ENCODE results near the gene AUTS2.

Gene AUTS2

DNA sequence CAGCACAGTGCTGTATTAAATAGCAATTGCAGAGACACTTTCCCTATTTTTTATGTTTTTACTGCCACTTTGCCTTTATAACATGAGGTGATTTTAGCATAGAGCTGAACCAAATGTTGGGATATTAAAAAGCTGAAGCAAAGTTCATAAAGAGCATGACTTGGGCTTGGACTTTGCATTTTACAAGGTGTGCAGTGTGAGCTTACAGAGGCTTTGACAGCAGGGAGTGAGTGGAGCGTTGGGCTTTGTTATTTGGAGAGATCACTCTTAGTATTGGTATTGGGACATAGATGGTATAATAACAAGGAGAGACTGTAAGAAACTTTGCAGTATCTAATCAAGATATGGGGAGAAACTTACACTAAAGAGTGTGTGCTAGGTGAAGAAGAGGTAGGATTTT, 449.1 kb downstream of the AUTS2 start:
- no peak for DNase-seq

GRCh38 chr7:70047891-70048448, 449.7 kb downstream of the AUTS2 start:
- no peak for DNase-seq

DNA sequence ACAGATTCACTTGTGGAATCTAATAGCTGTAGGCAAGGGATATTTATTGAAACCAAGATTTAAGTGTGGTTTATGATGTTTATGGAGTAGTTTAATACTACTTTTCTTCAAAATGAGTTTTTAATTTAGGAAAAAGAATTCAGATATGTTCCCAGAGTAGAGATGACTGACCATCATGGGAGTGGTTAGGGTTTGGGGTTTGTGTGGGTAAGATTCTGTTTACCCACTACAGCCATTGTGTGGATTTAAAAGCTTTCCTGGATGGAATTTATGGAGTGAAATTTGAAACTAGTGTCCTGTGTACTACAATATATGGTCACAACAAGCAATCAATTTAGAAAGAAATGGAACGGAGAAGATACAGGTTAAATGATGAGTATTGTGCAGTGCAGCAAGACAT, 453.5 kb downstream of the AUTS2 start:
- DNase-seq: no peak

GRCh38 chr7:70052691-70053090, 454.4 kb downstream of the AUTS2 start:
- DNase-seq: no peak

- DNase-seq: no peak
Observed at GRCh38 chr7:70053421-70053820, 455.1 kb downstream of the AUTS2 start.

- no peak for DNase-seq
Observed at GRCh38 chr7:70053989-70054388, 455.7 kb downstream of the AUTS2 start.

- DNase-seq: no peak
Observed at GRCh38 chr7:70056363-70056762, 458.1 kb downstream of the AUTS2 start.

DNA sequence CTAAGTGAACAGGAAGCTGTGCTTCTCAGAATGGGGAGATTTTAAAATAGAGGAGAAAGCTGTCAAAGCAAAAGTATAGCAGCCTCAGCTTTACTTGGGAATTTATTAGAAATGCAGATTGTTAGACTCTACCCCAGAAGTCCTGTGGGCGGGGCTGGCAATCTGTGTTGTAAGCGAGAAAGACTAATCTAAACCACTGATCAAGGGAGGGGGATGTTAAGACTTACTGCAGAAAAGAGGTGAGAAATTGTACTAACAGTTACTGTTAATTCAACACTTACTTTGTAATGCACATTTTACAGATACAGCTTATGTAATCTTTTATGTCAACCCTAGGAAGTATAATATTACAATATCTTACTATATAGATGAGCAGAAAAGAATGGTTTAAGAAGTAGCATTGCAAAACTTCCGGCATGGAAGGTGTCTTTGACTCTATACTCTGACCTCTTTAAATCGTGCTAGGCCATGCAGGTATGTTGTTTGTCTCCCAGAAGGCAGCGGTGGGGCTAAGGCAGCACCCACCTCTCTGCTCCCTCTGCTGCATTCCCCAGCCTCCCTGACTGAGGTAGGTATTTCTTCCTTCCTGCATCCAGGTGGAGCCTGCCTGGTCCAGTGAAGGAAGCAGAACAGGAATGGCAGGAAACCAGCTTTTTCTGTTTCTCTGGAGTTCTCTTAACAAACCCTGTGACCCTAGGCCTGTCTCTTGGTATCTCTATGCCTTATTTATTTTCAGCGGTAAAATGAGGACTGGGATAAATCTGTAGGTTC, 462.2 kb downstream of the AUTS2 start:
- no peak for DNase-seq

DNA sequence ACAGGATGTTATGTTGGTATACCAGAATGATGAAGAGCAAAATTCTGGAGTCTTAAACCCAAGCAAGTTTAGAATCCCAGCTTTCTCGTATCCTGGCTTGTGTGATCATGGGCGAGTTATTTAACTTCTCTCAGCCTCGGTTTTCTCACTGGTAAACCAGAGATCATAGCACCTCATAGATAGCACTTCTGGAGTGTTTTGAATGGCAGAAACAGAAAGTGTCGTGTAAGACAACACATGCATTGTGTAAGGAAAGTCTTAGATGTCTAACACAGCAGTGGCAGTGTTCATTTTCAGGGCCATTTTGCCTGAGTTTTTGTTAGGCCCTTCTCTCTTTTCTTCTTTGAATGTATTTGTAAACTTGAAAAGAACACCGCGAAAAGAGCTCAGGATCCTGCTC, 465.1 kb downstream of the AUTS2 start:
- no peak for DNase-seq

DNA sequence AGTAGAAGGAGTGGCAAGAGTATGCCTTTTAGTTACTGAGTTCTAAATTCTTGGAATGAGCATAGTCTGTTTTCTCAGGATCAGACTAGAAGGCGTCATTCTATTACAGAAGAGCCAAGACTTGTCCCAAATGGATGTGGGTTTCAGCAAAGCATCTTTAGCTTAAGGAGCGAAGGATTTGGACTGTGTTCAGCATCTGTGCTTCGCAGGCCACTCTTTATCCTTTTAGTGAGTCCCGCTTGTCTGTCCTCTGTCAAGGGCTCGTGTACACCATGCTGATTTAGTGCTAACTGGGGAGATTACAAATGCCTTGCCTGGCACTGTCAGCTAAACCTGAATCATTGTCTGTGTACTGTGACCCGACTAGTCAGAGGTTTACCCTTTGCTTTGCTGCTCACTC, 465.7 kb downstream of the AUTS2 start:
- no peak for DNase-seq

GRCh38 chr7:70066844-70067243, 468.6 kb downstream of the AUTS2 start:
- DNase-seq: no peak

DNA sequence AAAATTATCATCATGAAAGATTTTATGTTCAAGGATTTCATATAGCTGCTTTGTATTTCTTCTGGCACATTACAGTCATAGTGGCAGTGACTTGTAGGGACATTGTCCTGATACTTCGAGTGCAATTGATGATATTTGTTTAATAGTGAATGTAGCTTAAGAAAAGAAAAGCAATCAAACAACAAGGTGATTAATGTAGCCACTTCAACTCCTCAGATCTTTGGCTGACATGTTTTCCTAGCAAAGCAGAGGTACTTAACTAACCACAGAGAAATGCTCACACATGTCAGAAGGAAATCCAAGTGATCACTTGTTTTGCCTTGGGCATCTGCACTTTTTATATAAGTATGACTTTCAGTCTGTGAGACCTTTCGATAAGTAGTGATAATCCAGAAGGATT, 470.3 kb downstream of the AUTS2 start:
- DNase-seq: no peak

DNA sequence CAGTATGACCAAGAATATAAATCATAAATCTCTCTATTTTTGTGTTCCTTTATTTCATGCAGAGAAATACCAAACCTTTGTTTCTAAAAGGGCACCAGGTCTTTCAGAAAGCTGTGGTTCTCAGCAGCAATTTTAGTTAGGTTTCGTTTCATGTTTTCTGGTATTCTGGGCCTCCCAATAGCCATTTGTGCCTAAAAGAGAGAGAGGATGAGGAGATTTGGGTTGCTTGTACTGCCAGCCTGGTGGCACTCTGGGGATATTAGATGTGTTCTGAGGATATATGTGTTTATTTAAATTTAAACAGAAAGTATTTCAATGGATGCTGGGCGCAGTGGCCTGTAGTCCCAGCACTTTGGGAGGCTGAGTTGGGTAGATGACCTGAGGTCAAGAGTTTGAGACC, 471.7 kb downstream of the AUTS2 start:
- DNase-seq: no peak

GRCh38 chr7:70071766-70072165, 473.5 kb downstream of the AUTS2 start:
- DNase-seq: no peak

- no peak for DNase-seq
Observed at GRCh38 chr7:70072220-70072619, 473.9 kb downstream of the AUTS2 start.

- no peak for DNase-seq
Observed at GRCh38 chr7:70076325-70076724, 478.1 kb downstream of the AUTS2 start.

DNA sequence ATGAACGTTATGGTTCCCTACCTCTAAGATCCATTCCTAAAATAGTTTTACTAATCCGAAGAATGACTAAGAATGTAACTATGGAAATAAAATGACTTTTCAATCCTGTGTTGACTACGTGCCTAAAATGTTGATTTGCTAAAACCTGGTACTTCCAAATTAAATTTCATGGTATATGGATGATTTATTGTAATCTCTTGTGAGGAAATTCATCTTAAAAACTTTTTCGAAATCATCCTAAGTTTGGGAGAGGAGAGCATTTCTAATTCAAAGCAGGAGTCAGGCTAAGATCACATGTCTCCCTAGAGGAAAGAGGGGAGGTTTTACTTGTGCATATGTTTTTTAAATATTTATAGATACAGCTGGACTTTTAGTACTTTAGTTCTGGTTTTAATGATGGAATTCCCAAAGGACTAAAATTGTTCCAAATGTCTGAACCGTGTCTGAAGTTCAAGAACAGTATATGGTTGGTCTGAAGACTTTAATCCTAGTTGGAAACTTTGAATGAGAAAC, 483.9 kb downstream of the AUTS2 start:
- no peak for DNase-seq

GRCh38 chr7:70091362-70091761, 493.1 kb downstream of the AUTS2 start:
- DNase-seq: no peak

- DNase-seq: no peak
Observed at GRCh38 chr7:70092314-70093204, 494.3 kb downstream of the AUTS2 start.

GRCh38 chr7:70093205-70093904, 495.1 kb downstream of the AUTS2 start:
- DNase-seq: no peak

DNA sequence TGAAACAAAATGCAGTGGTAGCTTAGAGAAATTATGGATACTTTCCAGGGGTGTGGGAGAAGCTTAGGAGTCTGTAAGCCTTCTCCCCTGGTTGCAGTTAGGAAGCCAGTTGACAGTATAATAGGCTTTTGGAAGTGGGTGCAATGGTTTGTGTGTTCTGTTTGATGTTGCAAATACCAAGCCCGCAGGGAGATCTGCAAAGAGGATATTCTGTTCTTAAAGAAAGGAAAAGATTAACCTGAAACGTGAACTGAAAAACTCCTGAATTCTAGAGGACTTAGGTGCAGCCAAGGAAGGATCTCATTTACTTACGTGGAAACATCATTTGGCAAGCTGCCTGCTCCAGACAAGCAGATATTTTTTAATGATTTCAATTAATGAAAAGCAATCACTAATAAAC, 496.6 kb downstream of the AUTS2 start:
- no peak for DNase-seq

DNA sequence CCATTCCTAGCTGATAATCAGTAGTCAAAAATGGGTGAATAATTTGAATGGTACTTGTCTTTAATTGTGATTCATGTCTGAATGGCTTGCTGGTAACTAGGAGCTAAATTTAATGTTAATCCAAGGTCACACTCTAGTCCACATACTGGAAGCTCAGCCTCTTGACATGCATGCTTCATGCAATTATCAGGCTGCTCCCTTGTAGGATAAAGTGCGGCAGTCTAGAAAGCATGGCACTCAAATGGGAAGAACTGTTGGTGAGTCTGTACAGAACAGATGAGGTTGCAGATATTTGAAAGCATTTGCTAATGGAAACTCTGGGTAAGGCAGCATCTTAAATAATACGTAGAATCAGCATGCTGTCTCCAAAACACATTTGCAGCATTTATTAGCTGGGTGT, 499.4 kb downstream of the AUTS2 start:
- DNase-seq: no peak

- DNase-seq: no peak
Observed at GRCh38 chr7:70098133-70098561, 499.9 kb downstream of the AUTS2 start.

Data from effector CD8-positive, alpha-beta T cell (primary cell).